ENCODE data around the gene ANTXR2.

DNA sequence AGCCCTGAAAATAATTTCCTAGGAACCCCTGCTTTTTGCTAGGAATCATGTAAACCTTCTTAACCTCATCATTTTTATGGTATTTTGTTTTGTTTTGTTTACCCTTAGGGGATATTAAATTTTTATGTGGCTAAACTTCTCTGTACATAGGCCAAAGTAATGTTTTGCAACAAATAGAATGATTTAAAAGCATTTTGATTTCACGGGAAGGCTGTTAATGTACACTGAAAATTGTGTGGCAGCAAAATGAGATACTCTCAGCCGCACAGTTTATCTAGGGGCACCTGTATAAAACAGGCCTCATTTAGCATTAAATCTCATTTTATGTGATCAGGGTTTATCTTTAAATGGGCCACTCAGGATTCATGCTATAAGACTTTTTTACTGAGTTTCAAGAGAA lies 175.0 kb downstream of the ANTXR2 start:
- TF ChIP-seq, protein P1, sequence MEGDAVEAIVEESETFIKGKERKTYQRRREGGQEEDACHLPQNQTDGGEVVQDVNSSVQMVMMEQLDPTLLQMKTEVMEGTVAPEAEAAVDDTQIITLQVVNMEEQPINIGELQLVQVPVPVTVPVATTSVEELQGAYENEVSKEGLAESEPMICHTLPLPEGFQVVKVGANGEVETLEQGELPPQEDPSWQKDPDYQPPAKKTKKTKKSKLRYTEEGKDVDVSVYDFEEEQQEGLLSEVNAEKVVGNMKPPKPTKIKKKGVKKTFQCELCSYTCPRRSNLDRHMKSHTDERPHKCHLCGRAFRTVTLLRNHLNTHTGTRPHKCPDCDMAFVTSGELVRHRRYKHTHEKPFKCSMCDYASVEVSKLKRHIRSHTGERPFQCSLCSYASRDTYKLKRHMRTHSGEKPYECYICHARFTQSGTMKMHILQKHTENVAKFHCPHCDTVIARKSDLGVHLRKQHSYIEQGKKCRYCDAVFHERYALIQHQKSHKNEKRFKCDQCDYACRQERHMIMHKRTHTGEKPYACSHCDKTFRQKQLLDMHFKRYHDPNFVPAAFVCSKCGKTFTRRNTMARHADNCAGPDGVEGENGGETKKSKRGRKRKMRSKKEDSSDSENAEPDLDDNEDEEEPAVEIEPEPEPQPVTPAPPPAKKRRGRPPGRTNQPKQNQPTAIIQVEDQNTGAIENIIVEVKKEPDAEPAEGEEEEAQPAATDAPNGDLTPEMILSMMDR (IDR thresholded peaks at IDR 0.05): no peak
- TF ChIP-seq EZH2phosphoT487 (IDR thresholded peaks at IDR 0.05): no peak

Measured in neural progenitor cell (in vitro differentiated cells).